Measurements from ENCODE around the gene LRRC75A. TPM values are rescaled to one million over a fixed set of nuclear protein-coding genes. Genes with fewer than 3 reads are reported as not detected.
A peak's percentile ranks its signal among the peaks of the same experiment; 100 is the strongest.

LRRC75A gene
- total and polyA plus RNA-seq, 3 donors from 2014 or later = 39.1 to 47.9 (median 44.5) TPM

DNA sequence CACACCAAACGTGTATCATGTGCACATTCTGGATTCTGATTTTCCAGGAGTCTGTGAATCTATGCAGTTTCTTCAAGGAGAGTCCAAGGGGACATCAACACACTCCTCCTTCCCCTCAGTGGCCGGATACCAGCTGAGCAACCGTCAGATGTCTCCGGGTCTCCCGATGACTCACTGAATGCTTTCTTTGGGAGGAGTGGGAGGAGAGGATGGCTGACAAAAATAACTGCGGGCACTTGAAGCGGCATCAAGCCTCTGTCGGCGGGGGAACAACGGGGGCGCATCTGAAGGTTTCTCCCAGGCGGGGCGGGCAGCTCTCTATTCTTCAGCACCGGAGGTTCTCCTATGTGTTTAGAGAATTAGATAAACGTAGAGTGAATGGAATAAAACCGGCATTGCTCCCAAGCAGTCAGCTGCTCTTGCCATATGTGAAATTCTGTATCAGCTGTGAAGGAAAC lies 24.6 kb upstream of the LRRC75A start:
- DNase-seq = peak; percentile 41
- 31 to 54% methylated on average over 16 of the region's 16 CpGs for WGBS, 2 donors
- no peaks in the 10 kb centered on the region for H3K9me3 ChIP-seq
- H3K27me3 ChIP-seq = no peaks in the 10 kb centered on the region
- H3K36me3 ChIP-seq (ENCODE audit: low read depth, missing control alignments) = no peaks in the 10 kb centered on the region
- H3K4me1 ChIP-seq = peaks cover 2% of the 10 kb centered on the region
- TF ChIP-seq, protein P1, sequence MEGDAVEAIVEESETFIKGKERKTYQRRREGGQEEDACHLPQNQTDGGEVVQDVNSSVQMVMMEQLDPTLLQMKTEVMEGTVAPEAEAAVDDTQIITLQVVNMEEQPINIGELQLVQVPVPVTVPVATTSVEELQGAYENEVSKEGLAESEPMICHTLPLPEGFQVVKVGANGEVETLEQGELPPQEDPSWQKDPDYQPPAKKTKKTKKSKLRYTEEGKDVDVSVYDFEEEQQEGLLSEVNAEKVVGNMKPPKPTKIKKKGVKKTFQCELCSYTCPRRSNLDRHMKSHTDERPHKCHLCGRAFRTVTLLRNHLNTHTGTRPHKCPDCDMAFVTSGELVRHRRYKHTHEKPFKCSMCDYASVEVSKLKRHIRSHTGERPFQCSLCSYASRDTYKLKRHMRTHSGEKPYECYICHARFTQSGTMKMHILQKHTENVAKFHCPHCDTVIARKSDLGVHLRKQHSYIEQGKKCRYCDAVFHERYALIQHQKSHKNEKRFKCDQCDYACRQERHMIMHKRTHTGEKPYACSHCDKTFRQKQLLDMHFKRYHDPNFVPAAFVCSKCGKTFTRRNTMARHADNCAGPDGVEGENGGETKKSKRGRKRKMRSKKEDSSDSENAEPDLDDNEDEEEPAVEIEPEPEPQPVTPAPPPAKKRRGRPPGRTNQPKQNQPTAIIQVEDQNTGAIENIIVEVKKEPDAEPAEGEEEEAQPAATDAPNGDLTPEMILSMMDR (IDR thresholded peaks at IDR 0.05) = no peak
- no peak for TF ChIP-seq POLR2A (IDR thresholded peaks at IDR 0.05)
- H3K27ac ChIP-seq = no peak overlapping the region
- intact Hi-C loops (cut with DNase I; ENCODE audit: low total_unique reads) = no loop called here
- H3K4me3 ChIP-seq = no peak overlapping the region

DNA sequence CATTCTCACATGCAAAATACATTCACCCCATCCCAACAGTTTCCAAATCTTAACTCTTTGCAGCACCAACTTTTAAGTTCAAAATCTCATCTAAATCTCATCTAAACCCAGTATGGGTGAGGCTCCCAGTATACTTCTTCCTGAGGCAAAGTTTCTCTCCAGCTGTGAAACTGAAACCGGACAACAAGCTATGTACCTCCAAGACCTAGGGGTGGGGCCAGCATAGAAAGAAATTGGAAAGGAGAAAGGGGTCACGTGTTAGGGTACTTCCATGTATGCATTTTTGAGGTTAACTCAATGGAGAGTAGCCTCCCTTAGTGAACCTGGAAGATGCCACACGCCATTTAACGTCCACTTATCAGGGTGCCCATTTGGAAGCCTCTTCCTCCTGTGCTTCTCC lies 23.9 kb upstream of the LRRC75A start:
- WGBS, 2 donors = 89 to 90% methylated on average over 4 of the region's 4 CpGs
- no peak overlapping the region for H3K4me3 ChIP-seq
- intact Hi-C loops (cut with DNase I; ENCODE audit: low total_unique reads) = no loop called here
- no peaks in the 10 kb centered on the region for H3K9me3 ChIP-seq
- DNase-seq = no peak
- TF ChIP-seq POLR2A (IDR thresholded peaks at IDR 0.05) = no peak
- TF ChIP-seq, protein P1 (IDR thresholded peaks at IDR 0.05) = no peak
- no peak overlapping the region for H3K27ac ChIP-seq
- H3K4me1 ChIP-seq = peaks cover 2% of the 10 kb centered on the region
- no peaks in the 10 kb centered on the region for H3K27me3 ChIP-seq
- H3K36me3 ChIP-seq (ENCODE audit: low read depth, missing control alignments) = no peaks in the 10 kb centered on the region

DNA sequence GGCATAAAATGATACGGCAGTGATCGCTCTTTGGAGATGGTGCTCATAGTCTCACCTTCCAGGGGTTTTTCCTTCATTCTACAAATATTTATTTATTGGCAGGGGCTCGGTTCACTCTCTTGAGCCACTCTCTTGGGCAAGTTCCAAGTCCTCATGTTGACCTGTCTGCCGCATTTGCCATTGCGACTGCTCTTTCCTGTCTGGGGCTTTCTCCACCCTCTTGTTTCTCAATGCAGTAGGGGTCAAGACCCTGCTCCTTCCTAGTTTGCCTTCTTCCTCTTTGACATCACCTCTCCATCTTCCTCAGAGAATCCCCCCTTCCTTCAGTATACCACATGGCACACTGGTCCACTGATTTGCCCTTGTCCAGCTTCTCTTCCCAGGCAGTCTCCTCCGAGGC lies 21.9 kb upstream of the LRRC75A start:
- no peak for TF ChIP-seq POLR2A (IDR thresholded peaks at IDR 0.05)
- TF ChIP-seq, protein P1 (IDR thresholded peaks at IDR 0.05) = no peak
- no peaks in the 10 kb centered on the region for H3K36me3 ChIP-seq (ENCODE audit: low read depth, missing control alignments)
- H3K4me1 ChIP-seq = peaks cover 4% of the 10 kb centered on the region
- intact Hi-C loops (cut with DNase I; ENCODE audit: low total_unique reads) = no loop called here
- H3K27me3 ChIP-seq = no peaks in the 10 kb centered on the region
- no peak overlapping the region for H3K27ac ChIP-seq
- 85 to 93% methylated on average over 6 of the region's 6 CpGs for WGBS, 2 donors
- no peaks in the 10 kb centered on the region for H3K9me3 ChIP-seq
- DNase-seq = no peak
- no peak overlapping the region for H3K4me3 ChIP-seq

DNA sequence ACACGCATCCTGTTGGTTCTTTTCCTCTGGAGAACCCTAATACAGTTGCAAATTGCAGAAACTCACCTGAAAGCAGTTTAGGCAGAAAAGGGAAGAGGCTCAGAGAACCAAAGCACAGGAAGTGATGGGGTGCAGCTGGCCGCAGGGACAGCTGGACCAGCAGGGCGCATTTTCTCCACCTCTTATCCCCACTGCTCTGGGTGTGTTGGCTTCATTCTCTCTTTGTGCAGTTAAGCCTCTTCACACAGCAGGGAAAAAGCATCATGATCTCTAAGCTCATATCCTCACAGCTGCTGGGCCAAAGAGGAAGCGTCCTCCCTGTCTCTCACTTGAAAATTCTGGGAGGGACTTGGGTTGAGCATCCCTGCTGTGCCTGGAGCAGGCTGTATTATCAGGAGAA lies 20.0 kb upstream of the LRRC75A start:
- intact Hi-C loops (cut with DNase I; ENCODE audit: low total_unique reads) = no loop called here

DNA sequence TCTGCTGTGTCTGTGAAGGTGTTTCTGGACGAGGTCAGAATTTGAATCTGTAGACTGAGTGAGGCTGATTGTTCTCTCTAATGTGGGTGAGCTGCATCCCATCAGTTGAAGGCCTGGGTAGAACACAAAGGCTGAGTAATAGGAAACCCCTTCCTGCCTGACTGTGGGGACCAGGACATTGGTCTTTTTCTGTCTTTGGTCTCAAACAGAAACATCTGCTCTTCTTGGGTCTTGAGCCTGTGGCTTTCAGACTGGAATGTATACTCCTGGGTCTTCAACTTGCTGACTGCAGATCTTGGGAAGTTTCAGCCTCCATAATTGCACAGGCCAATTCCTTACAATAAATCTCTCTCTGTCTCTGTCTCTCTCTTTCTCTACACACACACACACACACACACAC lies 19.6 kb upstream of the LRRC75A start:
- Histone ChIP-seq H3K9me3 (no peaks in the 10 kb centered on the region), H3K27me3 (no peaks in the 10 kb centered on the region), H3K36me3 (ENCODE audit: low read depth, missing control alignments) (no peaks in the 10 kb centered on the region), H3K27ac (no peak overlapping the region), H3K4me1 (peaks cover 10% of the 10 kb centered on the region), H3K4me3 (no peak overlapping the region)
- TF ChIP-seq, protein P1 (IDR thresholded peaks at IDR 0.05) = no peak
- TF ChIP-seq POLR2A (IDR thresholded peaks at IDR 0.05) = no peak
- WGBS, 2 donors = 75 to 93% methylated on average over 1 of the region's 1 CpG
- no peak for DNase-seq
- intact Hi-C loops (cut with DNase I; ENCODE audit: low total_unique reads) = no loop called here

More for the DNA sequence above, 20.0 kb upstream of the LRRC75A start:
- WGBS, 2 donors = 60 to 63% methylated on average over 4 of the region's 4 CpGs
- Histone ChIP-seq H3K36me3 (ENCODE audit: low read depth, missing control alignments) (no peaks in the 10 kb centered on the region), H3K4me1 (peaks cover 12% of the 10 kb centered on the region), H3K9me3 (no peaks in the 10 kb centered on the region), H3K27me3 (no peaks in the 10 kb centered on the region), H3K4me3 (no peak overlapping the region), H3K27ac (no peak overlapping the region)
- DNase-seq = no peak
- TF ChIP-seq, protein P1 (IDR thresholded peaks at IDR 0.05) = no peak
- no peak for TF ChIP-seq POLR2A (IDR thresholded peaks at IDR 0.05)
